Rectal smooth muscle tissue (tissue), 1 donor: ENCODE data around the gene RIN3.
"Not testable (repeated sequence)": the region's sequence is repeated elsewhere in the genome, so short reads cannot be mapped to it uniquely, and the experiment has no call there.

Experiments used
- H3K27ac ChIP-seq: one replicate; pipeline ENCODE4 v1.7.0; 2013; ENCODE audit warnings: low read depth, low read length, inconsistent platforms
- H3K27me3 ChIP-seq: one replicate; pipeline ENCODE4 v1.7.0; 2013; ENCODE audit warnings: low read length; ENCODE audit not compliant: control insufficient read depth, insufficient read depth
- H3K36me3 ChIP-seq: one replicate; pipeline ENCODE4 v1.7.0; 2013; ENCODE audit warnings: low read length; ENCODE audit not compliant: control insufficient read depth, insufficient read depth
- H3K4me1 ChIP-seq: one replicate; pipeline ENCODE4 v1.7.0; 2013; ENCODE audit warnings: low read length; ENCODE audit not compliant: control insufficient read depth, insufficient read depth
- H3K4me3 ChIP-seq: one replicate; pipeline ENCODE4 v1.7.0; 2013; ENCODE audit warnings: low read length
- H3K9ac ChIP-seq: one replicate; pipeline ENCODE4 v1.7.0; 2013; ENCODE audit warnings: low read length

RIN3 gene

DNA sequence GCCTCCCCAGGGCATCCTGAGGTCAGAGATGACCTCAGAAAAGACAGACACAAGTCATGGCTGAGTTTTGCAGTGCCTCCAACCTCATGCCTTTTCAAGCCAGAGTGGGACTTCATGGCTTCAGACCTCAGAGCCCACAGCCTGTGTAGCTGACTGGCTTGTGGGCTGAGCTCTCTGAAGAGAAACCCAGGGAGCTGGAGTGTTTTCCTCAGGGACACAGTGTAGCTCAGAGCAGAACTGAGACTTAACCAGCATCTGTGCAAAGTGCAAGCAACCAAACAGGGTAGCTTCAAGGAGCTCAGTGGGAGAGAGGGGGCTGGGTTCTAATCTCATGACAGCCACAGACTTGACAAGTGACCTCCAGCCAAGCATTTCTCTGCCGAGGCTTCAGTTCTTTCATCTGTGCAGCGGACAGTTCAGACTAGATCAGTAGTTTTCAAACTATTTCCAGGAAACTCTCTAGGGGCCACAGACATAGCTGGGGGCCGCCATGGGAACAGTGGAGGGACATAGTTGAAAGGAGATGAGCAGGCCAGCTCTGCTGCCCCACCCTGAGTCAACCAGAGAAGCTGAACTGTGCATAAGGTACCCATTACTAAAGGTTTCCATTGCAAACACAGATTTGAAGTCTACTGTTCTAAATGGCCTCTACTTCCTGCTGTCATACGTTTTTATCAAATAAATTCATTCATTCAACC is 154.8 kb downstream of the RIN3 start:
- Histone ChIP-seq H3K9ac (no peak overlapping the region), H3K4me1 (no peaks in the 10 kb centered on the region), H3K36me3 (peaks cover 17% of the 10 kb centered on the region), H3K4me3 (peak overlapping the region; percentile 10), H3K27ac (no peak overlapping the region), H3K27me3 (no peaks in the 10 kb centered on the region)

DNA sequence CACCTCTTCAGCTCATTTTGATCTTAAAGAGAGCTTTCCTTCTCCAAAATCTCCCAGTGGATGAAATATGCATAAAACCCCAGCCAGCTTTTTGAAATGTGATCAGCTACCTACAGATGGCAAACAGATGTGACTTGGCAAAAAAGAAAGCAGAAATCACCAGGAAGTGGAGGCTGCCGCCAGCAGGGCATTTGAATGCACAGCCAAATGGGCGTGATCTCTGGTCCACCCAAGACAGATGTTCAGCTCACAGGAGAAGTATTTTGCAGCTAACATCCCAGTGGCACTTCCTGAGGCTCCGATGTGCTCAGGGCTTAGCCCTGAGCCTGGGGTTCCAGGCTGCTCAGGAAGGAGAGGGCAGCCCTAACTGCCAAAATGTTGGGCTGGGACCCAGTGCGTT is 156.6 kb downstream of the RIN3 start:
- Histone ChIP-seq H3K36me3 (peaks cover 14% of the 10 kb centered on the region), H3K4me1 (no peaks in the 10 kb centered on the region), H3K4me3 (no peak overlapping the region), H3K9ac (no peak overlapping the region), H3K27ac (no peak overlapping the region), H3K27me3 (no peaks in the 10 kb centered on the region)

DNA sequence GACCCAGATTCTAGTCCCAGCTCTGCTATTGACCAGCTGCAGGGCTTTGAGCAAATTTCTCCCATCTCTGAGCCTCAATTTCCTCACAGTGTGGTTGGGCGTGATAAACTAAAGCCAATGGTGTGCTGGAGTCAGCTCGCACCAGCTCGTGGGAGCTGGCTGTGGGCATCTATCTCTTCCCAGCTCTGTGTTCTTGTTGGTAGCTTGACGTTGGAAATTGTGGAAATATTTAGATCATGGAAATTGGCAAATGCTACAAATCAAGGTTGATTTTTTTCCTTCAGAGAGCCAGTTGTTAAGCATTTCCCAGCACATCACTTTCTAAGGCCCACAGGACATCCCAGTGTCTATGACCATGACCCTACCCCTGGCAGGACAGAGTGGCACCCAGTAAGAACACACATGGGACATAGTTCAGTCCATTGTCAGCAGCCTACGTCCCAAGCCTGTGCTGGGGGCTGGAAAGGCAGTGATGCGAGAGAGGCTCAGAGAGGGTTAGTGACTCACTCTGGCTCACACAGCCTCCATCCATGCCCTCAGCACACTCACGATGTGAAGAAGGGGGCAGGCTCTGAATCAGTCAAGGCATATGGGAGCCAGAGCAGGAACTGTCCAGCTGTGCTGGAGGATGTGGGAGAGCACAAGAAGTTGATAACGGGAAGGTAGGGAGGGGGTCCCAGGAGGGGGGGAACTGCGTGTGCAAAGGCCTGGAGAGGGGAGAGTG is 157.2 kb downstream of the RIN3 start:
- Histone ChIP-seq H3K27ac (no peak overlapping the region), H3K36me3 (peaks cover 14% of the 10 kb centered on the region)

DNA sequence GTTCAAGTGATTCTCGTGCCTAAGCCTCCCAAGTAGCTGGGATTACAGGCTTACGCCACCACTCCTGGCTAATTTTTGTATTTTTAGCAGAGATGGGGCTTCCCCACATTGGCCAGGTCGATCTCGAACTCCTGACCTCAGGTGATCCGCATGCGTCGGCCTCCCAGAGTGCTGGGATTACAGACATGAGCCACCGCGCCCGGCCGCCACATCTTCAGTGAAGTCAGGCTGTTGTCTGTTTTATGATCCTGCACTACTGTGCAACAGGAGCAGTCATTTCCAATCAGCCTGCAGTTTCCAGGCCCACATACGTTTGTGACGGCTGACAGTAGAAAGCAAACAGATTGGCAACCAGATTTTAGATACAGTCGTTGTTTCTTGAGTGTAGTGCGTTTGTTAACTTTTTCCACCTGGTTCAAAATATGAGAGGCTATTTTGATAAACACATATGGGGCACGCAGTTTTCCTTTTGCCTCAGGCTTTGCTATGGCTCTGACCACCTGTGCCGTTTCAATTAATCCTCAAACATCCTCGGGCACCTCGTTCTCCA is 160.1 kb downstream of the RIN3 start:
- H3K4me1 ChIP-seq = no peaks in the 10 kb centered on the region
- H3K27ac ChIP-seq = no peak overlapping the region
- H3K27me3 ChIP-seq = no peaks in the 10 kb centered on the region
- no peak overlapping the region for H3K9ac ChIP-seq
- peaks cover 6% of the 10 kb centered on the region for H3K36me3 ChIP-seq
- no peak overlapping the region for H3K4me3 ChIP-seq

More for the DNA sequence above, 157.2 kb downstream of the RIN3 start:
- no peak overlapping the region for H3K9ac ChIP-seq
- H3K4me1 ChIP-seq = no peaks in the 10 kb centered on the region
- no peak overlapping the region for H3K4me3 ChIP-seq
- H3K27me3 ChIP-seq = no peaks in the 10 kb centered on the region

DNA sequence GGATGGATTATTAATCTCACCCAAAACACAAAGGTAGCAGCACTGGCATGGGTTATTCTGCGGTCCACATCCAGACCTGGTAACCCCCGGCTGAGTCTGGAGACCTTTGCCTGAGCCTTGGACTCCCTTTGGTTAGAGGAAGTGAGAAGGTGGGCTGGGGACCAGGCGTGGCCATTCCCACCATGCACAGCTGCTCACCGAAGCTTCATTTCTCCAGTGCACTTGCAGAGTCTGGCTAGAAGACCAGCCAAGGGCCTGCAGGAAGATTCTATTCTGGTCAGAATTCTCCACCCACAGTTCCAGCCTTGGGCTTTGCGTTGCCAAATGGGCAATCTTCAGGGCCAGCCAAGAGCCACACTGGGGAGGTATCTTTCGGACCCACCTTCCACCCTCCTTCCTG is 161.8 kb downstream of the RIN3 start:
- Histone ChIP-seq H3K36me3 (peaks cover 8% of the 10 kb centered on the region), H3K27ac (peak overlapping the region; percentile 37), H3K4me3 (no peak overlapping the region), H3K9ac (no peak overlapping the region), H3K4me1 (no peaks in the 10 kb centered on the region), H3K27me3 (no peaks in the 10 kb centered on the region)

DNA sequence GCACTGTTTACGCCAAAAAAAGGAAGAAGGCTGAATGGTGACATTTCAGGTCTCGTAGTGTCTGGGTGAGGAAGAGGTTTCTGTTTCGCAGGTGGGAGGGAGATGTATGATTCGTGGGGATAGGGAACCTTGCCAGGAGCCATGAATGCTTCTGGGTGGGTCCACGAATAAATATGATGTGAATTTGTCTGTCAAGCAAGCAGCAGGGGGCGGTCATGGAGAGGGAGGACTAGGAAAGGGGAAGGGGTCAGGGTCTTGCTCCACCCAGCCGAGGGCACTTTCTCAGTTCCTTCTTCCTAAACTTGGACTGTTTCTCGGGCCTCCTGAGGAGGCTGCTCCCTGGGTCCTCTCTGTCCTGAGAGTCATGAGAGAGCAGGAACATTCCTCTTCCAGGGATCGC is 162.4 kb downstream of the RIN3 start:
- H3K9ac ChIP-seq = no peak overlapping the region
- no peaks in the 10 kb centered on the region for H3K27me3 ChIP-seq
- peaks cover 2% of the 10 kb centered on the region for H3K4me1 ChIP-seq
- peaks cover 8% of the 10 kb centered on the region for H3K36me3 ChIP-seq
- H3K27ac ChIP-seq = no peak overlapping the region
- H3K4me3 ChIP-seq = no peak overlapping the region

DNA sequence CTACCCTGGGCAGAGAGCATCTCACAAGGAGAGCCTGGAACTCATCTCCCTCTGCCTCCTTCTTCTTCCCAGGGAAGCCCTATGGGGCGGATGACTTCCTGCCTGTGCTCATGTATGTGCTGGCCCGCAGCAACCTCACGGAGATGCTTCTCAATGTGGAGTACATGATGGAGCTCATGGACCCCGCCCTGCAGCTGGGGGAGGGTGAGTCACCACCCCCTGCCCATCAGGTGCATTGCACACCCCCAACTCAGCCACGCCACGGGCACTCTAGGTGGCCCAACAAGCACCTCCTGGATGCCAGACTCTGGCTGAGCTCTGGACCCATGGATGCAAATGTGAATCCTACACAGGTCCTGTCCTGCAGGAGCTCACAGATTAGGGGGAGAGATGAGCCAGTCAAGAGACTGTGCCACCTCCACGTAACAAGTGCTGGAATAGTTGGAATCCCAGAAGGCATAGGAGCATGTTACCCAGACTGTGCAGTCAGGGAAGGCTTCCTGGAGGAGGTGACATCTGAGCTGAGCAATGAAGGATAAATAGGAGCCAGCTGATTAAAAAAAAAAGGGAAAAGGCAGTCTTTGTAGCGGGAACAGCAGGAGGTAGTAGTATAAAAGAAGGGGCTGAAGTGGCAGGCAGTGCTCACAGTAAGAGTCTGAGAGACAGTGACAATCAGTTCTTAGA is 163.0 kb downstream of the RIN3 start:
- no peak overlapping the region for H3K27ac ChIP-seq
- no peaks in the 10 kb centered on the region for H3K27me3 ChIP-seq
- H3K9ac ChIP-seq = no peak overlapping the region
- H3K36me3 ChIP-seq = peaks cover 8% of the 10 kb centered on the region
- H3K4me1 ChIP-seq = peaks cover 5% of the 10 kb centered on the region
- H3K4me3 ChIP-seq = no peak overlapping the region

DNA sequence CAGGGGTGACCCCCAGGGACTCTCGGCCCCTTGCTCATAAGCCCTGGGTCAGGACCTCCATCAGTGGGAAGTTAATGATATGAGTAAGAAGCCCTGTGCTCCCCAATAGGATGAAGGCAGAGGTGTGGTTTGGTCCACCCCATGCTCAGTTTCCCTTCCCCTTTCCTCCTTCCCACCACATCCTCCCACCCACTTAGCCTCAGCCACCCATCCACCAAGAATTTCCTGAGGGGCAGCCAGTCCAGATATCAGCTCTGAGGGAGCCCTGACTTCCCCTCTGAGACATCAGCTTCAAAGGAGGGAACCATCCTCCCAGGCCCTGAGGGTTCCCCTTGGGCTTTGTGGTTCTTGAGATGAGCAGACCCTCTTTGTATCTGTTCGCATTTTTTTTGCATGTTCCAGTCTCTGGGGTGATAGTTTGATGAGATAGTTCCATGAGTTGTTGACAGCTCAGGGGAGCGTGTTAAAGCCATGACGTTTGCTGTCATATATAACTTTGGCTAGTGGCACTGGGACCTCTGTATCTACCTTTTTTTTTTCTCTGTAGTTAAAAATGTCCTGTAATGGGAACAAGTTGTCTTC is 163.6 kb downstream of the RIN3 start:
- no peak overlapping the region for H3K4me3 ChIP-seq
- H3K4me1 ChIP-seq = peaks cover 5% of the 10 kb centered on the region
- H3K36me3 ChIP-seq = peaks cover 10% of the 10 kb centered on the region
- no peak overlapping the region for H3K9ac ChIP-seq
- no peak overlapping the region for H3K27ac ChIP-seq
- no peaks in the 10 kb centered on the region for H3K27me3 ChIP-seq

DNA sequence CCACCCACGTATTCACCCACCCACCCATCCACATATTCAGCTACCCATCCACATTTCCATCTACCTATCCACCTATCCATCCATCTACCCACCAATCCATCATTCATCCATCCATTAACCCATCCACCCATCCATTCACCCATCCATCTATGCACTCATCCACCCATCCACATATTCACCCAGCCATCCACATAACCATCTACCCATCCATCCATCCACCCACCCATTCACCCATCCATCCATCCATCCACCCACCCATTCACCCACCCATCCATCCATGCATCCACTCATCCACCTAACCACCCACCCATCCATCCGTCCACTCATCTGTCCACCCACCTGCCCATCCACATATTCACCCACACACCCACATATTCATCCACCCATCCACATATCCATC is 164.4 kb downstream of the RIN3 start:
- H3K36me3 ChIP-seq = peaks cover 16% of the 10 kb centered on the region

DNA sequence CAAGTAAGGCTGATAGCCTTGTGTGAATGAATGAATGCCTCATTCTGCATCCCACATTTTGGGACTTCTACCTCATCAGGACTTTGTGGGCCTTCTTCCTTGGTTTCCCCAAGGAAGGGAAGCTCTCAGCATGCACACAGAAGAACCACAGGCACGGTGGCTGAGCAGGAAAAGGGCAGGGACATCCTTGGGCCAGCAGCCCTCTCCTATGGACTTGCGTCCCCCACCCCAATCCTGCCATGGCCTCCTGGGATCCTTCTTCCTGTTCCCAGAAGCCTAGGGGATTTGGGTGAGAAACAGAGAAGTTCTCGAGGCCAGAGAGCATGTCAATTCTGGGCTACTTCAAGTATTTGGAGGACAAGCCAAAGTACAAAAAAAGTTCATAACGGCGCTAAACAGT is 165.2 kb downstream of the RIN3 start:
- H3K27me3 ChIP-seq = no peaks in the 10 kb centered on the region
- peaks cover 16% of the 10 kb centered on the region for H3K36me3 ChIP-seq
- no peak overlapping the region for H3K4me3 ChIP-seq
- peaks cover 5% of the 10 kb centered on the region for H3K4me1 ChIP-seq
- no peak overlapping the region for H3K9ac ChIP-seq
- H3K27ac ChIP-seq = no peak overlapping the region

More for the DNA sequence above, 164.4 kb downstream of the RIN3 start:
- no peak overlapping the region for H3K9ac ChIP-seq
- H3K4me3 ChIP-seq = no peak overlapping the region
- H3K4me1 ChIP-seq = peaks cover 5% of the 10 kb centered on the region
- no peaks in the 10 kb centered on the region for H3K27me3 ChIP-seq
- H3K27ac ChIP-seq = no peak overlapping the region

DNA sequence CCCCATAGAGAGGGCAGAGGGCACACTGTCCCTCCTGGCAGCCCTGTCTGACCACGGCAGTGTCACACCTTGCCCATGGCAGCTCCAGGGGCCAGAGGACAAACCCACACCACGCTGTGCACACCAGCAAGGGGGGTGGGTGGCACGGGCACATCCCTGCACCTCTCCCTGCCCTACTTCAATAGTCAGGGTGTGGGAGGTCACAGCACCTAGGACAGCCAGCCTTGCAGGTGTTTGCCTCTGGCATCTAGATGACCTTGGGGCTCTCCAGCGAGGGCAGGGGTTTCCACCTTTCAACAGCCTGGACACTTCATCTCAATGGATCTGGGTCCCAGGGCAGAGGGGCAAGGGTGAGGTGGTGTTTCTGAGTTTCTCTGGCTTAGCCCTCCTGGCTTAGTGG is 165.7 kb downstream of the RIN3 start:
- no peak overlapping the region for H3K27ac ChIP-seq
- peaks cover 16% of the 10 kb centered on the region for H3K36me3 ChIP-seq
- H3K4me1 ChIP-seq = peaks cover 5% of the 10 kb centered on the region
- no peaks in the 10 kb centered on the region for H3K27me3 ChIP-seq
- H3K9ac ChIP-seq = no peak overlapping the region
- no peak overlapping the region for H3K4me3 ChIP-seq

DNA sequence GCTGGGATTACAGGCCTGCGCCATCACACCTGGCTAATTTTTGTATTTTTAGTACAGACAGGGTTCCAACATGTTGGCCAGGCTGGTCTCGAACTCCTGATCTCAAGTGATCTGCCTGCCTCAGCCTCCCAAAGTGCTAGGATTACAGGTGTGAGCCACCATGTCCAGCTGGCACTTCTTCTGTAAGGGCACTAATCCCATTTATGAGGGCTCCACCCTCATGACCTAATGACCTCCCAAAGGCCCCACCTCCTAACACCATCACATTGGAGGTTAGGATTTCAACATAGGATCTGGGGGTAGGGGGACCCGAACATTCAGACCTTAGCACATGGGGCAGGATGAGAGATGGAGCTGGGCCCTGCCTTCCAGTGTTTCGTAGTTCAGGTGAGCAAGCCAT is 166.7 kb downstream of the RIN3 start:
- peaks cover 16% of the 10 kb centered on the region for H3K36me3 ChIP-seq
- not testable (repeated sequence) for H3K4me1 ChIP-seq

More for the DNA sequence above, 166.7 kb downstream of the RIN3 start:
- H3K4me3 ChIP-seq, H3K9ac ChIP-seq, H3K27me3 ChIP-seq, H3K27ac ChIP-seq: not testable (repeated sequence)
